SK-N-SH treated with all-trans-retinoic acid at 6 μM for 48 hours (cell line): ENCODE measurements around the gene MTA3.

Experiments
- ATAC-seq: fragments of 200-7000 bp; cut with Tn5 transposase; 3 replicates; pipeline ENCODE4 v1.9.1; 2020; ENCODE audit warnings: mild to moderate bottlenecking, moderate library complexity
- ARNTL ChIP-seq: fragments of 450-650 bp; formaldehyde crosslinking; IDR thresholded peaks from 2 replicates; pipeline ENCODE4 v1.5.0; 2020; ENCODE audit warnings: low read depth, mild to moderate bottlenecking, moderate library complexity, borderline replicate concordance
- BACH2 ChIP-seq: fragments of 250-450 bp; sonication (Bioruptor Pico); IDR thresholded peaks from 2 replicates; pipeline ENCODE4 v1.9.0; 2021; ENCODE audit warnings: mild to moderate bottlenecking, borderline replicate concordance
- CREB5 ChIP-seq: fragments of 250-450 bp; sonication (Bioruptor Pico); IDR thresholded peaks from 2 replicates; pipeline ENCODE4 v1.5.1; 2020; ENCODE audit warnings: low read depth, mild to moderate bottlenecking, moderate library complexity
- ESRRG ChIP-seq: fragments of 250-450 bp; sonication (Bioruptor Pico); IDR thresholded peaks from 2 replicates; pipeline ENCODE4 v1.6.1; 2021; ENCODE audit warnings: mild to moderate bottlenecking
- ISL1 ChIP-seq: fragments of 250-450 bp; sonication (Bioruptor Pico); IDR thresholded peaks from 2 replicates; pipeline ENCODE4 v2.1.2; 2022; ENCODE audit warnings: mild to moderate bottlenecking, moderate library complexity
- OSR1 ChIP-seq: fragments of 250-450 bp; sonication (Bioruptor Pico); IDR thresholded peaks from 2 replicates; pipeline ENCODE4 v1.8.0; 2022; ENCODE audit warnings: moderate library complexity, mild to moderate bottlenecking, inconsistent platforms
- PATZ1 ChIP-seq: fragments of 250-450 bp; sonication (Bioruptor Pico); IDR thresholded peaks from 2 replicates; pipeline ENCODE4 v1.8.0; 2020; ENCODE audit warnings: mild to moderate bottlenecking, moderate library complexity, borderline replicate concordance
- POU6F1 ChIP-seq: fragments of 250-450 bp; sonication (Bioruptor Pico); IDR thresholded peaks from 2 replicates; pipeline ENCODE4 v1.8.0; 2021; ENCODE audit warnings: low read depth, mild to moderate bottlenecking, moderate library complexity, borderline replicate concordance
- RARB ChIP-seq: fragments of 250-450 bp; sonication (Bioruptor Pico); IDR thresholded peaks from 2 replicates; pipeline ENCODE4 v1.8.0; 2021; ENCODE audit warnings: mild to moderate bottlenecking, moderate library complexity
- SNAI2 ChIP-seq: fragments of 250-450 bp; sonication (Bioruptor Pico); IDR thresholded peaks from 2 replicates; pipeline ENCODE4 v1.5.0; 2020; ENCODE audit warnings: mild to moderate bottlenecking, moderate library complexity
- TCF4 ChIP-seq: fragments of 250-450 bp; sonication (Bioruptor Pico); IDR thresholded peaks from 2 replicates; pipeline ENCODE4 v1.8.0; 2021; ENCODE audit warnings: mild to moderate bottlenecking, moderate library complexity, borderline replicate concordance
- TOX ChIP-seq: fragments of 250-450 bp; sonication (Bioruptor Pico); IDR thresholded peaks from 2 replicates; pipeline ENCODE4 v1.8.0; 2021; ENCODE audit warnings: mild to moderate bottlenecking, moderate library complexity, borderline replicate concordance
- ZC3H10 ChIP-seq: fragments of 250-450 bp; sonication (Bioruptor Pico); IDR thresholded peaks from 2 replicates; pipeline ENCODE4 v1.5.1; 2021; ENCODE audit warnings: mild to moderate bottlenecking, moderate library complexity
- ZFP30 ChIP-seq: fragments of 450-650 bp; formaldehyde crosslinking; IDR thresholded peaks from 2 replicates; pipeline ENCODE4 v1.5.0; 2022; ENCODE audit warnings: mild to moderate bottlenecking, moderate library complexity
- ZNF565 ChIP-seq: fragments of 450-650 bp; formaldehyde crosslinking; conservative IDR thresholded peaks from 2 replicates; pipeline ENCODE4 v1.5.0; 2020; ENCODE audit warnings: low read depth, mild to moderate bottlenecking, moderate library complexity
- ZNF8 ChIP-seq: fragments of 450-650 bp; formaldehyde crosslinking; IDR thresholded peaks from 2 replicates; pipeline ENCODE4 v1.5.0; 2020; ENCODE audit warnings: mild to moderate bottlenecking, moderate library complexity
- TF ChIP-seq, protein P1 (sequence below): fragments of 250-450 bp; sonication (Bioruptor Pico); IDR thresholded peaks from 2 replicates; pipeline ENCODE4 v1.5.1; 2021; ENCODE audit warnings: mild to moderate bottlenecking, moderate library complexity
- TF ChIP-seq, protein P2 (sequence below): fragments of 250-450 bp; sonication (Bioruptor Pico); IDR thresholded peaks from 2 replicates; pipeline ENCODE4 v1.5.0; 2020; ENCODE audit warnings: mild to moderate bottlenecking, moderate library complexity

Gene MTA3

GRCh38 chr2:42522035-42522434, 46.4 kb upstream of the MTA3 start (continued):
- TF ChIP-seq ZNF565 (CRISPR knock-in tag) (no peak), RARB (CRISPR knock-in tag) (no peak), POU6F1 (no peak), OSR1 (CRISPR knock-in tag) (no peak), ESRRG (CRISPR knock-in tag) (no peak)
- TF ChIP-seq, all 23 proteins: peak for 0

GRCh38 chr2:42523341-42523740, 45.1 kb upstream of the MTA3 start:
- no peak for TF ChIP-seq ZC3H10 (CRISPR knock-in tag)
- TF ChIP-seq, protein P1, sequence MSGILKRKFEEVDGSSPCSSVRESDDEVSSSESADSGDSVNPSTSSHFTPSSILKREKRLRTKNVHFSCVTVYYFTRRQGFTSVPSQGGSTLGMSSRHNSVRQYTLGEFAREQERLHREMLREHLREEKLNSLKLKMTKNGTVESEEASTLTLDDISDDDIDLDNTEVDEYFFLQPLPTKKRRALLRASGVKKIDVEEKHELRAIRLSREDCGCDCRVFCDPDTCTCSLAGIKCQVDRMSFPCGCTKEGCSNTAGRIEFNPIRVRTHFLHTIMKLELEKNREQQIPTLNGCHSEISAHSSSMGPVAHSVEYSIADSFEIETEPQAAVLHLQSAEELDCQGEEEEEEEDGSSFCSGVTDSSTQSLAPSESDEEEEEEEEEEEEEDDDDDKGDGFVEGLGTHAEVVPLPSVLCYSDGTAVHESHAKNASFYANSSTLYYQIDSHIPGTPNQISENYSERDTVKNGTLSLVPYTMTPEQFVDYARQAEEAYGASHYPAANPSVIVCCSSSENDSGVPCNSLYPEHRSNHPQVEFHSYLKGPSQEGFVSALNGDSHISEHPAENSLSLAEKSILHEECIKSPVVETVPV (CRISPR knock-in tag), result no peak
- TF ChIP-seq ESRRG (CRISPR knock-in tag), result no peak
- no peak for TF ChIP-seq POU6F1
- TF ChIP-seq ARNTL, result no peak
- TF ChIP-seq, all 23 proteins: peak for 0
- ATAC-seq, result no peak

DNA sequence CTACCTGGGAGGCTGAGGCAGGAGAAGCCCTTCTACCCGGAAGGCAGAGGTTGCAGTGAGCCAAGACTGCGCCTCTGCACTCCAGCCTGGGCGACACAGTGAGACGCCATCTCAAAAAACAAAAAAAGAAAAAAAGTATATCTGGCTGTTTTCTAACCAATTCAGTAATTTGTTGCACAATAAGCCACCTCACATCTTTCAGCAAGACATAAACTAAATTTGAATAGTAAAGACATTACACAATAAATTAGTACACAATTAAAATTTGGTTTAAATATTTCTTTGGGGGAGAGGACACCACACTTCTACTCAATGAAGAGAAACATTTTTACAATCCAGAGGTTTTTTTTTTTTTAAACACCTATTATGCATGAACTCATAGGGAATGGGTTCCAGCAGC, 36.0 kb upstream of the MTA3 start:
- TF ChIP-seq, protein P2, sequence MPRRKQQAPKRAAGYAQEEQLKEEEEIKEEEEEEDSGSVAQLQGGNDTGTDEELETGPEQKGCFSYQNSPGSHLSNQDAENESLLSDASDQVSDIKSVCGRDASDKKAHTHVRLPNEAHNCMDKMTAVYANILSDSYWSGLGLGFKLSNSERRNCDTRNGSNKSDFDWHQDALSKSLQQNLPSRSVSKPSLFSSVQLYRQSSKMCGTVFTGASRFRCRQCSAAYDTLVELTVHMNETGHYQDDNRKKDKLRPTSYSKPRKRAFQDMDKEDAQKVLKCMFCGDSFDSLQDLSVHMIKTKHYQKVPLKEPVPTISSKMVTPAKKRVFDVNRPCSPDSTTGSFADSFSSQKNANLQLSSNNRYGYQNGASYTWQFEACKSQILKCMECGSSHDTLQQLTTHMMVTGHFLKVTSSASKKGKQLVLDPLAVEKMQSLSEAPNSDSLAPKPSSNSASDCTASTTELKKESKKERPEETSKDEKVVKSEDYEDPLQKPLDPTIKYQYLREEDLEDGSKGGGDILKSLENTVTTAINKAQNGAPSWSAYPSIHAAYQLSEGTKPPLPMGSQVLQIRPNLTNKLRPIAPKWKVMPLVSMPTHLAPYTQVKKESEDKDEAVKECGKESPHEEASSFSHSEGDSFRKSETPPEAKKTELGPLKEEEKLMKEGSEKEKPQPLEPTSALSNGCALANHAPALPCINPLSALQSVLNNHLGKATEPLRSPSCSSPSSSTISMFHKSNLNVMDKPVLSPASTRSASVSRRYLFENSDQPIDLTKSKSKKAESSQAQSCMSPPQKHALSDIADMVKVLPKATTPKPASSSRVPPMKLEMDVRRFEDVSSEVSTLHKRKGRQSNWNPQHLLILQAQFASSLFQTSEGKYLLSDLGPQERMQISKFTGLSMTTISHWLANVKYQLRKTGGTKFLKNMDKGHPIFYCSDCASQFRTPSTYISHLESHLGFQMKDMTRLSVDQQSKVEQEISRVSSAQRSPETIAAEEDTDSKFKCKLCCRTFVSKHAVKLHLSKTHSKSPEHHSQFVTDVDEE (CRISPR knock-in tag), result no peak
- TF ChIP-seq CREB5 (no peak), POU6F1 (no peak), PATZ1 (no peak), SNAI2 (CRISPR knock-in tag) (no peak), ZFP30 (no peak), TCF4 (no peak), ESRRG (CRISPR knock-in tag) (no peak), TOX (CRISPR knock-in tag) (no peak), ARNTL (no peak), ZC3H10 (CRISPR knock-in tag) (no peak), ZNF8 (CRISPR knock-in tag) (no peak), ISL1 (CRISPR knock-in tag) (no peak), BACH2 (CRISPR knock-in tag) (no peak), OSR1 (CRISPR knock-in tag) (no peak)
- TF ChIP-seq, protein P1 (CRISPR knock-in tag), result no peak
- ATAC-seq, result no peak
